H1 (cell line): ENCODE measurements around the gene MCC. TPM values are rescaled to one million over a fixed set of nuclear protein-coding genes. Genes with fewer than 3 reads are reported as not detected.
A peak's percentile ranks its signal among the peaks of the same experiment; 100 is the strongest.

Experiments
- CTCF ChIA-PET: fragments of 300-600 bp; sonication (Branson Sonifier 250); formaldehyde crosslinking; loops from one replicate; lab custom pipeline; 2021; ENCODE audit not compliant: partially characterized antibody; lab: Charles Lee
- POLR2A ChIA-PET: fragments of 300-600 bp; sonication (Branson Sonifier 250); formaldehyde crosslinking; loops from one replicate; lab custom pipeline; 2021; ENCODE audit warnings: inconsistent platforms; ENCODE audit not compliant: partially characterized antibody; lab: Charles Lee
- DNase-seq, 2 experiments: peaks; one replicate each; pipeline versions ENCODE4 v3.0.0 to v3.0.0-alpha.2; 2010 to 2022; ENCODE audit warnings: low spot score in 2 of 2, low read depth in 1 of 2, mixed read lengths in 1 of 2
- FAIRE-seq: peaks from 2 replicates; lab custom pipeline; 2011; peaks lifted over from hg19 to GRCh38; lab: Jason Lieb, UNC
- H2AFZ ChIP-seq: 2 replicates; pipeline ENCODE4 v1.8.1; 2012; ENCODE audit warnings: low read length, inconsistent platforms
- H2AK5ac ChIP-seq: 2 replicates; pipeline ENCODE4 v1.6.1; 2013; ENCODE audit warnings: low read depth, low read length
- H2BK120ac ChIP-seq: replicated peaks from 2 replicates; pipeline ENCODE3; 2013; ENCODE audit warnings: low read depth, low read length, inconsistent platforms
- H2BK12ac ChIP-seq: 2 replicates; pipeline ENCODE4 v1.6.1; 2013; ENCODE audit warnings: low read depth, low read length
- H2BK15ac ChIP-seq: 2 replicates; pipeline ENCODE4 v1.6.1; 2013; ENCODE audit warnings: low read length
- H2BK20ac ChIP-seq: 2 replicates; pipeline ENCODE4 v1.6.1; 2013; ENCODE audit warnings: low read length
- H2BK5ac ChIP-seq: 2 replicates; pipeline ENCODE4 v1.6.1; 2013; ENCODE audit warnings: low read depth, low read length
- H3K14ac ChIP-seq: 2 replicates; pipeline ENCODE4 v1.6.1; 2013; ENCODE audit warnings: inconsistent platforms; ENCODE audit not compliant: insufficient read length
- H3K18ac ChIP-seq: 2 replicates; pipeline ENCODE4 v1.6.1; 2013; ENCODE audit warnings: low read length; ENCODE audit errors: extremely low read depth
- H3K23ac ChIP-seq: 2 replicates; pipeline ENCODE4 v1.6.1; 2013; ENCODE audit warnings: inconsistent platforms; ENCODE audit not compliant: insufficient read length
- H3K23me2 ChIP-seq: 2 replicates; pipeline ENCODE4 v1.6.1; 2013; ENCODE audit warnings: low read depth, low read length
- H3K27ac ChIP-seq: 2 replicates; pipeline ENCODE4 v1.6.1; 2011; ENCODE audit warnings: low read depth, low read length, inconsistent platforms
- H3K27me3 ChIP-seq, 4 experiments: replicated peaks in 1 of 4; 1 replicate in 1 of 4; 2 replicates in 3 of 4; pipeline versions ENCODE4 v1.6.1 to v1.8.1; 2011 to 2013; ENCODE audit warnings: low read length in 3 of 4, mild to moderate bottlenecking in 3 of 4, inconsistent platforms in 2 of 4, mixed read lengths in 2 of 4, moderate library complexity in 1 of 4; ENCODE audit not compliant: control insufficient read depth in 3 of 4, insufficient read depth in 3 of 4; ENCODE audit errors: extremely low read depth in 1 of 4
- H3K36me3 ChIP-seq, 4 experiments: 2 replicates each; pipeline versions ENCODE4 v1.6.1 to v1.8.1; 2011 to 2013; ENCODE audit warnings: mild to moderate bottlenecking in 4 of 4, low read length in 3 of 4, moderate library complexity in 2 of 4, control low read depth in 1 of 4, inconsistent platforms in 1 of 4; ENCODE audit not compliant: insufficient read depth in 4 of 4, control insufficient read depth in 2 of 4
- H3K4ac ChIP-seq: replicated peaks from 2 replicates; pipeline ENCODE3; 2013; ENCODE audit warnings: low read length, low read depth, mixed read lengths, inconsistent platforms; ENCODE audit not compliant: insufficient read length
- H3K4me1 ChIP-seq, 4 experiments: replicated peaks in 1 of 4; 1 replicate in 1 of 4; 2 replicates in 3 of 4; pipeline versions ENCODE4 v1.6.1 to v1.8.1; 2011 to 2013; ENCODE audit warnings: low read length in 3 of 4, inconsistent platforms in 2 of 4, mixed read lengths in 1 of 4; ENCODE audit not compliant: insufficient read depth in 4 of 4, control insufficient read depth in 3 of 4
- H3K4me2 ChIP-seq, 2 experiments: 2 replicates each; pipeline versions ENCODE4 v1.6.1 to v1.8.1; 2011 to 2013; ENCODE audit warnings: low read depth in 2 of 2, low read length in 2 of 2, control low read depth in 1 of 2, inconsistent platforms in 1 of 2, mild to moderate bottlenecking in 1 of 2; ENCODE audit not compliant: insufficient read depth in 1 of 2
- H3K4me3 ChIP-seq, 4 experiments: fragments of 200-600, 300-600 bp in 1 of 4; sonication (generic), shearing (Covaris generic), sonication (Bioruptor Twin) in 1 of 4; 2 replicates each; pipeline versions ENCODE4 v1.5.1 to v1.8.1; 2011 to 2016; ENCODE audit warnings: low read length in 4 of 4, low read depth in 3 of 4, control low read depth in 2 of 4, inconsistent platforms in 2 of 4, mild to moderate bottlenecking in 2 of 4, mixed read lengths in 1 of 4, moderate library complexity in 1 of 4; ENCODE audit not compliant: insufficient read depth in 2 of 4; ENCODE audit errors: extremely low read depth in 1 of 4
- H3K56ac ChIP-seq: replicated peaks from 2 replicates; pipeline ENCODE3; 2013; ENCODE audit warnings: low read depth, mild to moderate bottlenecking, mixed read lengths, low read length, inconsistent platforms; ENCODE audit not compliant: insufficient read length
- H3K79me1 ChIP-seq: 2 replicates; pipeline ENCODE4 v1.6.1; 2013; ENCODE audit warnings: low read depth, low read length, control low read depth
- H3K79me2 ChIP-seq, 2 experiments: 2 replicates each; pipeline versions ENCODE4 v1.6.1 to v1.8.1; 2012 to 2013; ENCODE audit warnings: low read length in 2 of 2, mild to moderate bottlenecking in 2 of 2, inconsistent platforms in 1 of 2; ENCODE audit not compliant: insufficient read depth in 2 of 2, control insufficient read depth in 1 of 2
- H3K9ac ChIP-seq, 4 experiments: replicated peaks in 1 of 4; 1 replicate in 1 of 4; 2 replicates in 3 of 4; pipeline versions ENCODE4 v1.6.1 to v1.8.1; 2011 to 2013; ENCODE audit warnings: low read depth in 3 of 4, low read length in 3 of 4, control low read depth in 2 of 4, mild to moderate bottlenecking in 2 of 4, moderate library complexity in 2 of 4, inconsistent platforms in 1 of 4; ENCODE audit errors: extremely low read depth in 1 of 4
- H3K9me3 ChIP-seq, 2 experiments: 2 replicates each; pipeline versions ENCODE4 v1.6.1 to v1.8.1; 2012 to 2013; ENCODE audit warnings: mild to moderate bottlenecking in 2 of 2, moderate library complexity in 2 of 2, control low read depth in 1 of 2, inconsistent platforms in 1 of 2, low read depth in 1 of 2, low read length in 1 of 2, mixed read lengths in 1 of 2; ENCODE audit not compliant: insufficient read depth in 2 of 2
- H4K20me1 ChIP-seq, 2 experiments: replicated peaks in 1 of 2; 2 replicates each; pipeline versions ENCODE3 to v1.8.1; 2011 to 2013; ENCODE audit warnings: inconsistent platforms in 2 of 2, low read length in 2 of 2, mild to moderate bottlenecking in 1 of 2; ENCODE audit not compliant: insufficient read depth in 2 of 2, control insufficient read depth in 1 of 2
- H4K5ac ChIP-seq: 2 replicates; pipeline ENCODE4 v1.6.1; 2013; ENCODE audit warnings: low read length, low read depth, mixed read lengths, inconsistent platforms; ENCODE audit not compliant: insufficient read length
- H4K8ac ChIP-seq: 2 replicates; pipeline ENCODE4 v1.8.0; 2013; ENCODE audit warnings: mild to moderate bottlenecking, moderate library complexity, low read length, inconsistent platforms; ENCODE audit not compliant: insufficient read depth; ENCODE audit errors: extremely low read depth
- H4K91ac ChIP-seq: replicated peaks from 2 replicates; pipeline ENCODE3; 2013; ENCODE audit warnings: low read length, mixed read lengths, inconsistent platforms; ENCODE audit not compliant: insufficient read length
- ATF3 ChIP-seq: IDR thresholded peaks from 2 replicates; pipeline ENCODE4 v1.6.1; 2011; ENCODE audit warnings: low read depth, mild to moderate bottlenecking, low read length; ENCODE audit not compliant: insufficient read depth
- CREB1 ChIP-seq: IDR thresholded peaks from 2 replicates; pipeline ENCODE4 v1.6.1; 2012; ENCODE audit warnings: inconsistent platforms
- EP300 ChIP-seq, 2 experiments: IDR thresholded peaks; 1 replicate in 1 of 2; 2 replicates in 1 of 2; pipeline ENCODE4 v1.6.1; 2011 to 2012; ENCODE audit warnings: low read depth in 2 of 2, low read length in 2 of 2, mild to moderate bottlenecking in 2 of 2, borderline replicate concordance in 1 of 2, inconsistent platforms in 1 of 2, moderate library complexity in 1 of 2
- GTF2F1 ChIP-seq: IDR thresholded peaks from 2 replicates; pipeline ENCODE4 v1.6.1; 2012; ENCODE audit warnings: low read depth, low read length, improper control_type of control experiment, borderline replicate concordance
- KDM5A ChIP-seq: fragments of 200-600 bp; IDR thresholded peaks from 2 replicates; pipeline ENCODE4 v1.7.1; 2012; ENCODE audit warnings: mild to moderate bottlenecking, low read length, inconsistent platforms, mixed read lengths
- PHF8 ChIP-seq: fragments of 200-600 bp; sonication (generic); conservative IDR thresholded peaks from 2 replicates; pipeline ENCODE4 v1.7.1; 2012; ENCODE audit warnings: low read depth, mild to moderate bottlenecking, inconsistent platforms, low read length, moderate library complexity
- SAP30 ChIP-seq: fragments of 300-600 bp; sonication (generic); IDR thresholded peaks from 2 replicates; pipeline ENCODE4 v1.7.1; 2012; ENCODE audit warnings: low read length, moderate library complexity, mild to moderate bottlenecking, inconsistent platforms; ENCODE audit not compliant: insufficient read depth, insufficient replicate concordance
- SIX5 ChIP-seq: IDR thresholded peaks from 2 replicates; pipeline ENCODE4 v1.6.1; 2011; ENCODE audit warnings: mild to moderate bottlenecking, low read depth, low read length
- SUZ12 ChIP-seq: fragments of 200-600 bp; sonication (generic); IDR thresholded peaks from 2 replicates; pipeline ENCODE4 v1.6.1; 2012; ENCODE audit warnings: mild to moderate bottlenecking, inconsistent platforms, low read length, moderate library complexity, mixed read lengths
- USF2 ChIP-seq: IDR thresholded peaks from 2 replicates; pipeline ENCODE4 v1.6.1; 2011; ENCODE audit warnings: low read length, improper control_type of control experiment
- YY1 ChIP-seq: IDR thresholded peaks from 2 replicates; pipeline ENCODE4 v1.6.1; 2011; ENCODE audit warnings: low read depth, mild to moderate bottlenecking, low read length
- WGBS, 2 experiments: shearing (Covaris generic) in 1 of 2; methylation state at CpG; one replicate each; pipeline versions ENCODE4 v1.1.6 to v1.1.7; 2013 to 2015; ENCODE audit warnings: low lambda C conversion rate in 2 of 2, mixed read lengths in 2 of 2, inconsistent platforms in 1 of 2, low coverage in 1 of 2, missing lambda C conversion rate in 1 of 2; ENCODE audit not compliant: insufficient replicate concordance in 2 of 2, insufficient coverage in 1 of 2, insufficient read length in 1 of 2; ENCODE audit errors: extremely low coverage in 1 of 2, missing lambda C conversion rate in 1 of 2; 5-methylcytosine and 5-hydroxymethylcytosine counted together
- polyA plus RNA-seq, 7 experiments: library from polyadenylated mRNA; depleted of rRNA in 3 of 7; stranded (reverse) in 5 of 7; unstranded in 2 of 7; fragments of >200 nt in 5 of 7; fragments of 200-250 nt in 2 of 7; gene quantifications; 1 replicate in 5 of 7; 2 replicates in 1 of 7; 4 replicates in 1 of 7; pipeline versions ENCODE4 v1.2.1 to v1.2.3, GENCODE V29; 2011 to 2013; ENCODE audit warnings: missing spikeins in 2 of 7, mixed read lengths in 2 of 7
- total RNA-seq: library from RNA; stranded (reverse); fragmentation: NEBNext Ultra II Directional; extraction: Animal tissue kit (Norgen Biotek cat#: 25700); gene quantifications from 2 replicates; pipeline ENCODE4 v1.2.1, GENCODE V29; 2021

Gene MCC
- total and polyA plus RNA-seq, 2 of the 8 experiments (the other 6 are each of a cell fraction or from before 2014, with no cell fraction given): 2.6 to 18.3 TPM

- H2AK5ac ChIP-seq: no peak overlapping the region
- H3K56ac ChIP-seq: no peak overlapping the region
- H3K4ac ChIP-seq: no peak overlapping the region
- H3K4me1 ChIP-seq: peaks cover 4 to 22% (median 20%) of the 10 kb centered on the region in 4 experiments; a peak in 6 of 7 replicates
- no peak overlapping the region for H3K23ac ChIP-seq
- H3K4me2 ChIP-seq: peak overlapping the region; percentile 86 to 94
- DNase-seq (no peak), FAIRE-seq (no peak)
- H3K27me3 ChIP-seq: peaks cover 0 to 3% (median 0%) of the 10 kb centered on the region in 4 experiments; a peak in 6 of 7 replicates
- H3K23me2 ChIP-seq: peaks cover 14% of the 10 kb centered on the region
- H3K36me3 ChIP-seq: no peaks in the 10 kb centered on the region; a peak in 1 of 8 replicates
- H3K14ac ChIP-seq: no peak overlapping the region
- TF ChIP-seq SAP30 (no peak), EP300 (IDR thresholded peaks at IDR 0.05; ENCODE audit: borderline replicate concordance in 1 of 2, low read depth in 2 of 2, low read length in 2 of 2) (no peak), SUZ12 (no peak), GTF2F1 (no peak), KDM5A (no peak), PHF8 (no peak), ATF3 (no peak), SIX5 (no peak), YY1 (no peak), USF2 (no peak), CREB1 (no peak)
- H3K79me2 ChIP-seq: peaks cover 0 to 45% of the 10 kb centered on the region in 2 experiments
- no peak overlapping the region for H4K5ac ChIP-seq
- no peak overlapping the region for H2BK20ac ChIP-seq
- H2BK15ac ChIP-seq: no peak overlapping the region
- H2BK12ac ChIP-seq: no peak overlapping the region
- H4K91ac ChIP-seq: no peak overlapping the region
- POLR2A ChIA-PET: no interaction called here
- CTCF ChIA-PET: interaction anchor here (1.2 to 1.3 kb wide), 2 partner anchors 18 to 87 kb away, joined by 3 to 5 read pairs; no protein-coding TSS in a partner anchor
- no peak overlapping the region for H3K27ac ChIP-seq
- no peak overlapping the region for H2AFZ ChIP-seq
- H3K18ac ChIP-seq: no peak overlapping the region
- peak overlapping the region in 3 of 4 experiments; percentile 70 to 76 (median 72); a peak in 4 of 8 replicates for H3K4me3 ChIP-seq
- H3K9ac ChIP-seq: no peak overlapping the region
- no peaks in the 10 kb centered on the region for H3K9me3 ChIP-seq
- 47% methylated on average over 3 of the region's 3 CpGs; no CpG with 5 or more reads in 1 of the 2 experiments for WGBS, 2 experiments
- no peak overlapping the region for H2BK120ac ChIP-seq
- H4K8ac ChIP-seq: no peak overlapping the region
- H4K20me1 ChIP-seq: no peaks in the 10 kb centered on the region
- H2BK5ac ChIP-seq: no peak overlapping the region
- H3K79me1 ChIP-seq: no peaks in the 10 kb centered on the region
Observed at GRCh38 chr5:113292462-113292861, 195.8 kb downstream of the MCC start.
